Anterior cingulate cortex (tissue), 58 donors: ENCODE data around the gene SLC37A1.
A peak's percentile ranks its signal among the peaks of the same experiment; 100 is the strongest.

Experiments
- DNase-seq, 58 donors: peaks; one replicate each; lab custom pipeline; 2025; lab: John Stamatoyannopoulos, UW

Gene SLC37A1

DNA sequence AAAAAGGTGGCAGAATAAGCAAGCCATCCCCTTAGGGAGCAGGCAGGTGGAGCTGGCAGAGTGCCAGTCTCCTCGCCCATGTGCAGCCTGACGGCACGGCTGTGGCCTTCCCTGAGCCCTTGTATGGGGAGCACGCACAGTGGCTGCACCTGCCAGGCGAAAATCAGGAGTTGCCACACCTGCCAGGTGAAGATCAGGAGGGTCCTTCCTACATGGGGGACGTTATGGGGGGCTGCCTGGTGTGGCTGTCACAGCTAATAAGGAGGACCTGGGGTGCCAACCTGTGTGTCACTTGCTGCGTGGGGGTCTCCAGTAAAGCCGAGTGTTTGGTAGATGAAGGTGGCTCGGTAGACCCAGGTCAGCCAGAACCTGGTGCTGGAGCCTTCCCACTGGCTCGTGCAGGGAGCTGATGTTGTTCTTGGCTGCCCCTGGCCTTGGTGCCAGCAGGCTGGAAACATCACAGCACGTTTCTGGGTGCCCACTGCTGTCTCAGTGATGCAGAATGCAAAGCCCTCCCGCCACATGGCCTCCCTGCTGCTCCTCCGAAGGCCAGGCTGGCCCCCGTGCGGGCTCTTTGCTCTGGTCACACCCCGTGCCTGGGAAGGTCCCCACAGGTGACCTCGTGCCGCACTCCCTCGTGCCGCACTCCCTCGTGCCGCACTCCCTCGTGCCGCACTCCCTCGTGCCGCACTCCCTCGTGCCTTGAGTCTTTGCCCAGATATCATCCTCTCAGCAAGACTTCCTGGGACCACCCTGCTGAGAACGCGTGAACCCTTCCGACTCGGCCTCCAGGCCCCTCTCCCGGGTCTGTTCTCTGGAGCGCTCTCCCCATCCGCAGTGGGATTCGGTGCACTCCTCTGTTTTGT lies 55.4 kb downstream of the SLC37A1 start:
- no peak for DNase-seq

DNA sequence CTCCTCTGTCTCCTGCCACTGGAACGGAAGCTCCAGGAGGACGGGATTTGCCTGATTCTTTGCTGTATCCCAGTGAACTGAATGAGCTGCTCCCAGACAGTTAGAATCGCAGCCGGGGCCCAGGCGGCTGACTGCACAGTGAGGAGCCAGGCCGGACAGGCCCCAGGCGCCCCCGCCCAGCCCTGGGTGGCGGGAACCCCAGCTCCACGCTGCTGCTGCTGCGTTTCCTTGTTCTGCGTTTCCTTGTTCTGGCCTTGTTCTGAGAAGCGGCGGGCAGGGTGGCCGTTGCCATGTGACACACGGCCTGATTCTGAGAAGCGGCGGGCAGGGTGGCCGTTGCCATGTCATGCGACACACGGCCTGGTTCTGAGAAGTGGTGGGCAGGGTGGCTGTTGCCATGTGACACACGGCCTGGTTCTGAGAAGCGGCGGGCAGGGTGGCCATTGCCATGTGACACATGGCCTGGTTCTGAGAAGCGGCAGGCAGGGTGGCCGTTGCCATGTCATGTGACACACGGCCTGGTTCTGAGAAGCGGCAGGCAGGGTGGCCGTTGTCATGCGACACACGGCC lies 56.2 kb downstream of the SLC37A1 start:
- DNase-seq, result no peak

- DNase-seq, result no peak
These were observed 56.7 kb downstream of the SLC37A1 start for GRCh38 chr21:42570362-42570761.

GRCh38 chr21:42570841-42571387 lies 57.3 kb downstream of the SLC37A1 start:
- peak in 15 of 58 donors; percentile 5 to 73 (median 19) for DNase-seq

GRCh38 chr21:42571391-42572150 lies 57.9 kb downstream of the SLC37A1 start:
- no peak for DNase-seq

DNA sequence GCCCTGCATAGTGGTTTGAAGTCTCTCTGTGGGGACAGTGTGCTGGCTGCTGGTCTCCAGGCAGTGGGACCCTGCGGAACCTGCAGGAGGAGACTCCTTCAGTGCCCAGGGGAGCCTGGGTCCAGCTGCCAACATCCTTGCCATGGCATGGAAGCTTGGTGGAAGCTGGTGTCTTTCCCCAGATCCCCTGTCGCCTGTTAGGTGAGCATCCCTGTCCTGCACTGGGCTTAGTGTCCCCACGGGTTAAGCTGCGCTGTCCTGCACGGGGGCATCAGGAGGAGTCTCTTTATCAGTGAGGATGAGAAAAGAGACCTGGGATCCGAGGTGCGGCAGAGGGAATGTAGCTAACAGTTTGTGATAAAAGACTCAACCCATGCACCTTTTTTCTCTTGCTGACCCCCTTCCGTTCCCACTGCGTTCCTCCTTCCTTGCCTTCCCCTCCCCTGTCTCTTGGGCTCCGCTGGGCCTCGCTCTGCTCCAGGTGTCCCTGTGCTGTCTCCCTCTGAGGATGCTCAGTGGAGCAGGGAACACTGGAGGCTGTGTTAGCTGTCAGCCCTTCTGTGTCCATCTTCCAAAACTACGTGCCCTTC lies 59.3 kb downstream of the SLC37A1 start:
- DNase-seq, result no peak

DNA sequence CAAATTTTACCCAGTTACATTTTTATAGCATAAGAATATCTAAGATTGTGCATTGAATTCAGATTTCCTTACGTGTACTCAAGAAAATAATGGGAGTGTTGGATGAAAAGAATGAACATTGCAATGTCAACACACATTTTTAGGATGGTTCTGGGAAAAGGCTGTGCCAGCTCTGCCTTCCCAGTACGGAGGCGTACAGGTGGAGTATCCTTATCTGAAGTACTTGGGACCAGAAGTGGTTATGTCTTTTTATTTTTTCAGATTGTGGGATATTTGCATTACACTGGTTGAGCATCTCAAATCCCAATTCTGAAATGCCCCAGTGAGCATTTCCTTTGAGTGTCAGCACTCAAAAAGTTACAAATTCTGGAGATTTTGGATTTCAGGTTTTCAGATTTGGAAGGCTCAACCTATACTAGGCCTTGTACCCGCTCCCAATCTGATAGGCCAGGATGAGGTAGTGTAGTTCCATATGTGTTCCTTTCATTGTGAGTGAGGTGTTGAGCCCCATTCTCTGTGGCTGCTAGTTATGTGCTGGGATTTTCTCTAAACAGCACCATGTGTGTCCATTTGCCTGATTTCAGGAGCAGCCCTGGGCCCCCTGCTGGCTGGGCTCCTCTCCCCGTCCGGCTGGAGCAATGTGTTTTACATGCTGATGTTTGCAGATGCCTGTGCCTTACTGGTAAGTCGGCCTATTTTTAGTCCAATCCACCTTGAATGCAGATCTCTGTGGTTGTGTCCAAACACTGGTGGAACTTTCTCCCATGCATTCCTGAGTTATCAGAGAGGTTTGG lies 60.8 kb downstream of the SLC37A1 start:
- no peak for DNase-seq

- DNase-seq, result no peak
These were observed 61.5 kb downstream of the SLC37A1 start for GRCh38 chr21:42575111-42575510.

- no peak for DNase-seq
These were observed 63.0 kb downstream of the SLC37A1 start for GRCh38 chr21:42576639-42577038.

GRCh38 chr21:42578034-42578433 lies 64.4 kb downstream of the SLC37A1 start:
- no peak for DNase-seq

GRCh38 chr21:42578761-42579415 lies 65.2 kb downstream of the SLC37A1 start:
- no peak for DNase-seq

DNA sequence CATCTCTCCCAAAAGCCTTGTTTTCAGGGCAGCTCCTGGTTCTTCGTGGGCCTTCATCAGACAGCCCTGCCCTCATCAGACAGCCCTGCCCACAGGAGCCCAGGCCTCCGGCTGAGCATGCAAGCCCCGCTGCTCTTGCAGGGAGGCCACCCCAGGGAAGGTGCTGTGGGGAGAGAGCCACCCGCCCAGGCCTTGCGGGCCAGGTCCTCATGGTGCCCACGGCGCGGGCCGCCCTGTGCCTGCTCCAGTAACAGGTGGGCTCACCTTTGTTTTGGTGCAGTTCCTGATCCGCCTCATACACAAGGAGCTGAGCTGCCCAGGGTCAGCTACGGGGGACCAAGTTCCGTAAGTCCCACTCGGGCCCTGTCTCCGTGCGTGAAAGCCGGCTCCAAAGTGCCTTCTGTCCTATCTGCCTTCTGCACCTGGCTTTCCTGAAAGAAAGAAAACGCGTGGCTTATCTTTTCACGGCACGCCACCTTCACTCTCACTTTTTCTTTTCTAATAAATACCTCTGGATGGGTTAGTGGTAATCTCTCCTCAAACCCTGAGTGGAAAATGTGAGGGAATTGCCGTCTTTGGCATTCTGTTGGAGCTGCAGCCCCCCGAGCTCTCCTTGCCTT lies 65.9 kb downstream of the SLC37A1 start:
- no peak for DNase-seq

GRCh38 chr21:42580076-42580792 lies 66.6 kb downstream of the SLC37A1 start:
- no peak for DNase-seq

GRCh38 chr21:42580793-42581321 lies 67.2 kb downstream of the SLC37A1 start:
- no peak for DNase-seq

GRCh38 chr21:42581336-42581992 lies 67.8 kb downstream of the SLC37A1 start:
- no peak for DNase-seq

DNA sequence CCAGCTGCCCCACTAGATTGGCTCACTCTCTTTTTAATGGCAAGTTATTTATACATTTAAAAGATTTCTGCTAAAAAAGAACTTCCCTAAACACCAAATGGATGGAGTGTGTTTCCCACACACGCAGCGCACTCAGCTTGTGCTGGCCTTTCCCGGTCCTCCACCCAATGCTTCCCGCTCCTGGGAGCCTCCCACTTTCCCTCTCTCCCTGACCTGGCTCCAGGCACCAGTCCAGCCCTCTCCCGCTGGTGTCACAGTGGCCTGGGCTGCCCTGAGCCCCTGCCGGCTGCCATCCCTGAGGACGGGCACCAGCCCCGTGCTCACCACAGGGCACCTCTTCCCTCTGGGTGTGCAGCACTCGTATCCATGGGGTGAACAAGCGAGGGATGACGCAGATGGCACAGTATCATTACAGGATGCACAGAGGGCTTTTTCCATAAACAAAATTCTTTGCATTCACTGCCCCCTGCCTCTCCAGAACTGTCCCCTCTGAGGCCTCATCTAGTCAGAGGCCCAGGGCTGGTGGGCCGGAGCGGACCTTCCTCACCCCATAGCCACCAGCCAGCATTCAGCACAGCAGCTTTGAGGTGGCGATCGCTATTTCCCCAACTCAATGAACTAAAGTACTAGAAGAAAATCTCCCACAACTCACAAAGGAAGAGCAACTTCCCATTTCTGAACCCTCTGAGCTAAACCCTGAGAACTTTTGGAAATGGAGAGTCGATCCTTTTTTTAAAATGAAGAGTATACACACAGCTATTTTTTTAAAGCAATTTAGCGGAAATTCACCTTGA lies 68.5 kb downstream of the SLC37A1 start:
- no peak for DNase-seq
